Immature natural killer cell (primary cell): ENCODE results near the gene MAN2B2. TPM values are rescaled to one million over a fixed set of nuclear protein-coding genes. Genes with fewer than 3 reads are reported as not detected.
"Not testable (repeated sequence)": the region's sequence is repeated elsewhere in the genome, so short reads cannot be mapped to it uniquely, and the experiment has no call there.

Experiments used
- DNase-seq, 3 donors: peaks; one replicate each; pipeline ENCODE4 v3.0.0; 2022; ENCODE audit warnings: mixed read lengths in 1 of 3
- H3K27ac Mint-ChIP-seq, 6 donors: one replicate each; pipeline ENCODE4 v1.8.0; 2020; ENCODE audit warnings: mixed read lengths in 6 of 6, mild to moderate bottlenecking in 5 of 6, inconsistent platforms in 4 of 6, moderate library complexity in 3 of 6
- H3K27me3 Mint-ChIP-seq, 3 donors: one replicate each; pipeline ENCODE4 v1.8.0; 2020 to 2021; ENCODE audit warnings: low read depth in 3 of 3, mild to moderate bottlenecking in 3 of 3, mixed read lengths in 3 of 3, moderate library complexity in 3 of 3, inconsistent platforms in 1 of 3
- H3K36me3 Mint-ChIP-seq, 3 donors: one replicate each; pipeline ENCODE4 v1.8.0; 2020; ENCODE audit warnings: mixed read lengths in 3 of 3, inconsistent platforms in 2 of 3, mild to moderate bottlenecking in 2 of 3
- H3K4me1 Mint-ChIP-seq, 2 donors: one replicate each; pipeline ENCODE4 v1.8.0; 2020; ENCODE audit warnings: inconsistent platforms in 2 of 2, mild to moderate bottlenecking in 2 of 2, mixed read lengths in 2 of 2, moderate library complexity in 1 of 2
- H3K4me3 Mint-ChIP-seq, 5 donors: one replicate each; pipeline ENCODE4 v1.8.0; 2020; ENCODE audit warnings: mild to moderate bottlenecking in 5 of 5, mixed read lengths in 5 of 5, inconsistent platforms in 3 of 5, moderate library complexity in 3 of 5
- H3K9me3 Mint-ChIP-seq, 6 donors: one replicate each; pipeline ENCODE4 v1.8.0; 2020; ENCODE audit warnings: mild to moderate bottlenecking in 6 of 6, mixed read lengths in 6 of 6, inconsistent platforms in 4 of 6, moderate library complexity in 3 of 6
- polyA plus RNA-seq, 3 donors: library from polyadenylated mRNA; unstranded; fragments of 300-500 nt; fragmentation: Illumina TruSeq; gene quantifications; one replicate each; pipeline ENCODE4 v1.2.3, GENCODE V29; 2021

Gene MAN2B2
- polyA plus RNA-seq, 3 donors from 2014 or later: 12.9 to 34.9 (median 15.3) TPM

GRCh38 chr4:6643141-6643847 lies 68.3 kb downstream of the MAN2B2 start:
- peaks cover 39 to 41% of the 10 kb centered on the region in 2 donors for H3K4me1 Mint-ChIP-seq

DNA sequence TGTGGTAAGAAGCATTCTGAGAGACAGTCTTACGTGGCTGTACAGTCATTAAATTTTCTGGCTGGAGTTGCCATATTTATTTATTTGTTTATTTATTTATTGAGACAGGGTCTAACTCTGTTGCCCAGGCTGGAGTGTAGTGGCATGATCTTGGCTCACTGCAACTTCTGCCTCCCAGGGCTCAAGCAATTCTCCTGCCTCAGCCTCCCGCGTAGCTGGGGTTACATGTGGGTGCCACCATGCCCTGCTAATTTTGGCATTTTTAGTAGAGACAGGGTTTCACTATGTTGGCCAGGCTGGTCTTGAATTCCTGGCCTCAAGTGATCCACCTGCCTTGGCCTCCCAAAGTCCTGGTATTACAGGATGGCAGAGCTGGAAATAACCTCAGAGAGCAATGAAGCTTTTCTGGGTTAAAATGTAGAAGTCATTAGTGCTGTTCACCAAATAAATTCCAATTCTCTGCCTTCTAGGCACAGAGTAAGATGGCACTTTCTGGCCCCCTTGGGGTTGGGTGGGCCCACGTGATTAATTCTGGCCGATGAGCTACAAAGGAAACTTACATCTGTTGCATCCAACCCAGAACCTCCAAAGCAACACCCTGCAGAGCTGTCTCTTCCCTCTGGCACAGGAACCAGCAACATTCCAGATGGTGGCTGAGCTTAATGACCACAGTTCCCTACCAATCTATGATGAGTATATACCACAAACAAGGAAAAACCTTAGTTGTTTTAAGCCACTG lies 70.0 kb downstream of the MAN2B2 start:
- H3K4me1 Mint-ChIP-seq: peaks cover 37 to 39% of the 10 kb centered on the region in 2 donors
- H3K9me3 Mint-ChIP-seq: peaks cover 0 to 1% (median 0%) of the 10 kb centered on the region in 6 donors
- no peak for DNase-seq
- peak overlapping the region in 5 of 6 donors; percentile 28 to 76 (median 64) for H3K27ac Mint-ChIP-seq
- peaks cover 15 to 19% (median 19%) of the 10 kb centered on the region in 3 donors for H3K27me3 Mint-ChIP-seq
- H3K36me3 Mint-ChIP-seq: peaks cover 11 to 19% (median 18%) of the 10 kb centered on the region in 3 donors
- no peak overlapping the region for H3K4me3 Mint-ChIP-seq

More at GRCh38 chr4:6643141-6643847, 68.3 kb downstream of the MAN2B2 start:
- no peak for DNase-seq
- peak overlapping the region; percentile 91 to 100 (median 98) for H3K27ac Mint-ChIP-seq
- H3K4me3 Mint-ChIP-seq: peak overlapping the region in 4 of 5 donors; percentile 71 to 99 (median 98)
- peaks cover 0 to 1% (median 0%) of the 10 kb centered on the region in 6 donors for H3K9me3 Mint-ChIP-seq
- peaks cover 11 to 19% (median 18%) of the 10 kb centered on the region in 3 donors for H3K36me3 Mint-ChIP-seq
- peaks cover 15 to 20% (median 19%) of the 10 kb centered on the region in 3 donors for H3K27me3 Mint-ChIP-seq

DNA sequence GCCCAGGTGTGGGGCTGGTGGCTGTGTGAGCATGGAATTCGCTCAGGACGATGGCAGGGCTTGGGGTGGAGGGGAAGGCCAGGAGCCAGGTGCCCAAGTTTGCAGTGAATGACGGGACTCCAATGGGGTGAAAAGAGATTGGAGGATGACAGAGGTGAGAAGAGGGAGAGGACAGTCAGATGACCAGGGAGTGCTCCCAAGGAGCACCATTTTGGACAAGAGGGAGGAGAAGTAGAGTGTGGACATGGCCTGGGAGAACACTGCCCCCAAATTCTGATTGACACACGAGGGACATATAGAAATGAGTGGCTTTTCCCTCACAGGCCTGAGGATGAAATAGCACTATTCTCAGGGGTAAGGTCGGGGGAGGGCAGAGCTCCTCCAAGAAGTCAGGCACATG lies 72.2 kb downstream of the MAN2B2 start:
- Mint-ChIP-seq H3K27me3 (peaks cover 0 to 2% (median under 1%) of the 10 kb centered on the region in 3 donors), H3K4me3 (no peak overlapping the region), H3K4me1 (peaks cover 16 to 18% of the 10 kb centered on the region in 2 donors), H3K36me3 (peaks cover 4 to 12% (median 12%) of the 10 kb centered on the region in 3 donors), H3K27ac (peak overlapping the region in 1 of 6 donors; percentile 43), H3K9me3 (no peaks in the 10 kb centered on the region)
- DNase-seq: no peak

DNA sequence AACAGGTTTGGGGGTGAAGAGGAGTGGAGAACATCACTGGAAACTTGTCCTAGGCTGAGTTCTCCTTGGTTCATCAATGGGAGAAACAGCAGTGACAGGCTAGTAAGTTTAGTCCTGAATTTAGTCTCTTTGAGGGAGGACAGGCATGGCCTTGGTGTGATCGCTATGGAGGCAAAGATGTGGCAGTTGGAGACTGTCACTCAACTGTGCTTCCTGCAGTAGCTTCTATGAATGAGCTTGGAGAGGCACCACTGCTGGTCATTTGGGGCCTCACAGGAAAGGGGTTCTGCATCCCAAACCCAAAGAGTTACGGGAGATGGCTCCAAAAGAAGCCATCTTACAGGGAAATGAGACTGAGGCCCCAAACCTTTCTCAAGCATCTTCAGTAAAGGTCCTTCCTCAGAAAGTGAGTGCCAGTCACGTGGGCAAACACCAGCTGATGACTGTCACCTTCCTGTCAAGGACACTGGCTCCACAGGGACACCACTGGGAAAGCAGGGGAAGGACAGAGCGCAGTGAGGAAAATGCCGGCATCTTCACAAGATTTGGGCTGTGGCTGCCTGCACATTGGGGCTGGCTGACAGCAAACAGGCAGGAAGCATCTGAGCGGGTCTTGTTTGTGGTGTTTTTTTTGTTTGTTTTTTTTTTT lies 72.7 kb downstream of the MAN2B2 start:
- no peak overlapping the region for H3K4me3 Mint-ChIP-seq
- no peaks in the 10 kb centered on the region for H3K9me3 Mint-ChIP-seq
- peaks cover 11 to 13% of the 10 kb centered on the region in 2 donors for H3K4me1 Mint-ChIP-seq
- peaks cover 3 to 7% (median 6%) of the 10 kb centered on the region in 3 donors for H3K36me3 Mint-ChIP-seq
- peaks cover 0 to 2% (median 0%) of the 10 kb centered on the region in 3 donors for H3K27me3 Mint-ChIP-seq
- H3K27ac Mint-ChIP-seq: no peak overlapping the region
- DNase-seq: no peak

DNA sequence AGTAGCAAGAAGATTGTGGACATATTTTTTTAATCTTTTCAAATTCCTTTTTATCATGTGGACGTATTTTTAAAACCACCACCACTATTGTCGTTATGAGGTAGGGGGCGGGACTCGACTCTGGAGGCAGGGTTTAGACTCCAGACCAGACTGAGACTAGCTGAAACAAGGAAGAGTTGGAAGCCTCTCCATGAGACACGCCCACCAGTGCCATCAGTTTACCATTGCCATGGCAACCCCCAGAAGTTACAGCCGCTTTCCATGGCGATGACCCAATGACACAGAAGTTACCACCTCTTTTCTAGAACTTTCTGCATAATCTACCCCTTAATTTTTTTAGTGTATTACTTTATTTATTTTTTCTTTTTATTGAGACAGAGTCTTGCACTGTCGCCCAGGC lies 74.2 kb downstream of the MAN2B2 start:
- Mint-ChIP-seq H3K9me3 (no peaks in the 10 kb centered on the region), H3K36me3 (peaks cover 0 to 3% (median 0%) of the 10 kb centered on the region in 3 donors), H3K27me3 (no peaks in the 10 kb centered on the region), H3K4me3 (no peak overlapping the region), H3K27ac (no peak overlapping the region), H3K4me1 (peaks cover 0 to 2% of the 10 kb centered on the region in 2 donors)
- DNase-seq: no peak

DNA sequence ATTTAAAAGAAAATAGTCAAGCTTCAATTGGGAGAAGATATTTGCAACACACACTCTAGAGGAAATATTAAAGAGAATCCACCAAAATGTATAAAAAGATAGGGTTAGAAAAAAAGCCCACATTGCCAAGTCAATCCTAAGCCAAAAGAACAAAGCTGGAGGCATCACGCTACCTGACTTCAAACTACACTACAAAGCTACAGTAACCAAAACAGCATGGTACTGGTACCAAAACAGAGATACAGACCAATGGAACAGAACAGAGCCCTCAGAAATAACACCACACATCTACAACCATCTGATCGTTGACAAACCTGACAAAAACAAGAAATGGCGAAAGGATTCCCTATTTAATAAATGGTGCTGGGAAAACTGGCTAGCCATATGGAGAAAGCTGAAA lies 79.2 kb downstream of the MAN2B2 start:
- not testable (repeated sequence) for H3K4me3 Mint-ChIP-seq, H3K4me1 Mint-ChIP-seq, DNase-seq, H3K9me3 Mint-ChIP-seq, H3K27ac Mint-ChIP-seq, H3K36me3 Mint-ChIP-seq, H3K27me3 Mint-ChIP-seq

DNA sequence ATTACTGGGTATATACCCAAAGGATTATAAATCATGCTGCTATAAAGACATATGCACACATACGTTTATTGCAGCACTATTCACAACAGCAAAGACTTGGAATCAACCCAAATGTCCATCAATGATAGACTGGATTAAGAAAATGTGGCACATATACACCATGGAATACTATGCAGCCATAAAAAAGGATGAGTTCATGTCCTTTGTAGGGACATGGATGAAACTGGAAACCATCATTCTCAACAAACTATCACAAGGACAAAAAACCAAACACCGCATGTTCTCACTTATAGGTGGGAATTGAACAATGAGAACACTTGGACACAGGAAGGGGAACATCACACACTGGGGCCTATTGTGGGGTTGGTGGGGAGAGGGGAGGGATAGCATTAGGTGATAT lies 80.3 kb downstream of the MAN2B2 start:
- not testable (repeated sequence) for H3K4me3 Mint-ChIP-seq, H3K27ac Mint-ChIP-seq, H3K27me3 Mint-ChIP-seq, H3K9me3 Mint-ChIP-seq, DNase-seq, H3K4me1 Mint-ChIP-seq, H3K36me3 Mint-ChIP-seq

GRCh38 chr4:6655924-6656323 lies 80.9 kb downstream of the MAN2B2 start:
- no peak overlapping the region for H3K27ac Mint-ChIP-seq
- H3K36me3 Mint-ChIP-seq: no peaks in the 10 kb centered on the region
- peaks cover 6 to 8% of the 10 kb centered on the region in 2 donors for H3K4me1 Mint-ChIP-seq
- no peak for DNase-seq
- H3K4me3 Mint-ChIP-seq: no peak overlapping the region
- peaks cover 0 to 2% (median 2%) of the 10 kb centered on the region in 3 donors for H3K27me3 Mint-ChIP-seq
- H3K9me3 Mint-ChIP-seq: no peaks in the 10 kb centered on the region

DNA sequence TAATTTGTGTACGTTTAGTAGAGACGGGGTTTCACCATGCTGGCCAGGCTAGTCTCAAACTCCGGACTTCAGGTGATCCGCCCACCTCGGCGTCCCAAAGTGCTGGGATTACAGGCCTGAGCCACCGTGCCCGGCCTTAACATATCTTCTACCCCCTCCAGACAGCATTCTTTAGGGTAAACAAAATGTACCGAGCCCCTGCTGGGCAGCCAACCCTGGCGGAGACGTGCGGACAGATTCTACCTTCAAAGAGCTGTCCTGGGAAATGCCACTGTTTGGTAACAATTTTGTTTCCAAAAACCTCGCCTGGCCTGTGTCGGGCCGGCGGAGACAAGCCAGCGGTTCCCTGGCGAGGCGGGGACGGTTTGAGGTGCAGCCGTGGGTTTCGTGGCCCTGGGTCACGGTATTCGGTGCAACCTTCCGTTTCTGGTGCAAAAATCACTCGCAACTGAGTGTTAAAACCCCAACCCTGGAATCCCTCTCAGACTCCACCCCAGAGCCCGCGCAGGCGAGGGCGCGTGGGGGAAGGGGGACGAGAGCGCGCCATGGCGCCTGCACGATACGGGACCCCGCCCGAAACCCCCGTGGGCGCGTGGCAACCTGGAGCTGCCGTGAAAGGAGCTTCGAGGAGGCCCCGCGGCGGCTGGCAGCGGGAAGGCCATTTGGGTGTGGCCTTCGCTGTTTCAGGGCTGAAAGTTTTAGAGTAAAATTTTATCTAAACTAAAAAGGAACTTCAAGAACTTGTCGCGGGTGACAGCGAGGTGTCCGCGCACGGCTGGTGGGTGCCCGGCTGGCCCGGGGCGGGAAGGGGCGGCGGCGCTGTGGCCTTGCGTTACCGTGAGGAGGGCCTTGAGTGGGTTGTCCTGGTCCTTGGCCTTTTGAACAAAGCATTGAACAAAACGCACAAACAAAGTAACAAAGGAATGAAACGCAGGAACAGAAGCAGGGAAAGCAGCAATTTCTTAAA lies 82.5 kb downstream of the MAN2B2 start:
- Mint-ChIP-seq H3K36me3 (peaks cover 0 to 3% (median 0%) of the 10 kb centered on the region in 3 donors), H3K4me1 (peaks cover 6 to 8% of the 10 kb centered on the region in 2 donors), H3K27me3 (peaks cover 6 to 15% (median 9%) of the 10 kb centered on the region in 3 donors), H3K27ac (no peak overlapping the region), H3K9me3 (no peaks in the 10 kb centered on the region), H3K4me3 (peak overlapping the region; percentile 61 to 78 (median 74))
- no peak for DNase-seq

GRCh38 chr4:6658209-6658595 lies 83.2 kb downstream of the MAN2B2 start:
- DNase-seq: no peak
- Mint-ChIP-seq H3K27me3 (peaks cover 9 to 21% (median 12%) of the 10 kb centered on the region in 3 donors), H3K4me3 (peak overlapping the region; percentile 61 to 78 (median 74)), H3K27ac (no peak overlapping the region), H3K36me3 (peaks cover 0 to 3% (median 0%) of the 10 kb centered on the region in 3 donors), H3K9me3 (no peaks in the 10 kb centered on the region), H3K4me1 (peaks cover 6 to 8% of the 10 kb centered on the region in 2 donors)

- H3K4me1 Mint-ChIP-seq: peaks cover 6 to 8% of the 10 kb centered on the region in 2 donors
- DNase-seq: peak; percentile 52 to 64 (median 63)
- peaks cover 0 to 3% (median 0%) of the 10 kb centered on the region in 3 donors for H3K36me3 Mint-ChIP-seq
- H3K9me3 Mint-ChIP-seq: no peaks in the 10 kb centered on the region
- H3K4me3 Mint-ChIP-seq: peak overlapping the region; percentile 61 to 78 (median 74)
- no peak overlapping the region for H3K27ac Mint-ChIP-seq
- H3K27me3 Mint-ChIP-seq: peaks cover 9 to 21% (median 12%) of the 10 kb centered on the region in 3 donors
These were observed 83.6 kb downstream of the MAN2B2 start for GRCh38 chr4:6658597-6659075.

DNA sequence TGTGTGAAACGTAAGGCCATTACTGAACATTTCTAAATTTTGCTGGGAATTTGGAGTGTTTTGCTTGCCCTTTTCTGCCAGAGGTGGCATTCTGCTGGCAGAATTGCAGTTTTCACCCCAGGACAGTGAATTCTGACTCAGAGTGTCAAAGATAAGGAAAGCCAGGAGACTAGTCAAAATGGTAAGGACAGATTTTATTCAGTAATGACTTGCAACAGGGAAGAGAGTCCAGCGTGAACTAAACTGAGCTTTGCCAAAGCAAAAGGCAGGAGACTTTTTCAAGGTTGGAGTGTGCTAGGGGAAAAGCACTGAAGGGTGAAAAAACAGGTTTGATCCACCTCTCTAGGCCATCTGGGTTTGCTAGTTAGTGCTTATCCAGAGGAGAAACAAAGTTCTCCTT lies 84.9 kb downstream of the MAN2B2 start:
- H3K27ac Mint-ChIP-seq: no peak overlapping the region
- no peaks in the 10 kb centered on the region for H3K9me3 Mint-ChIP-seq

More for the DNA sequence above, 84.9 kb downstream of the MAN2B2 start:
- Mint-ChIP-seq H3K4me1 (peaks cover 6 to 10% of the 10 kb centered on the region in 2 donors), H3K36me3 (peaks cover 0 to 3% (median 0%) of the 10 kb centered on the region in 3 donors), H3K27me3 (peaks cover 11 to 21% (median 14%) of the 10 kb centered on the region in 3 donors), H3K4me3 (peak overlapping the region in 1 of 5 donors; percentile 27)
- DNase-seq: no peak
